Measurements from ENCODE around the gene DHRS2. TPM values are rescaled to one million over a fixed set of nuclear protein-coding genes. Genes with fewer than 3 reads are reported as not detected.

DHRS2 gene
- total and polyA plus RNA-seq, 2 of the 13 experiments (the other 11 are each of a cell fraction or from before 2014, with no cell fraction given), result 1,621 to 3,021 TPM

GRCh38 chr14:23693252-23693775 is 57.1 kb downstream of the DHRS2 start (continued):
- TF ChIP-seq REST (IDR thresholded peaks at IDR 0.05; ENCODE audit: borderline replicate concordance in 1 of 2, low read depth in 1 of 2, low read length in 2 of 2) (no peak), ZNF143 (CRISPR knock-in tag; IDR thresholded peaks at IDR 0.05) (peak; percentile 15; the same call in 1 of the 2 replicates), GTF3A (CRISPR knock-in tag; conservative IDR thresholded peaks at IDR 0.05) (no peak), ZSCAN5A (CRISPR knock-in tag; IDR thresholded peaks at IDR 0.05; ENCODE audit: borderline replicate concordance) (no peak), RELA (CRISPR knock-in tag; IDR thresholded peaks at IDR 0.05) (no peak), ZFY (CRISPR knock-in tag; IDR thresholded peaks at IDR 0.05) (no peak), ZBTB37 (CRISPR knock-in tag; IDR thresholded peaks at IDR 0.05) (no peak), MAZ (IDR thresholded peaks at IDR 0.05; ENCODE audit: borderline replicate concordance, low read depth, low read length) (no peak), MAZ (CRISPR knock-in tag; IDR thresholded peaks at IDR 0.05; ENCODE audit: low read depth) (0 out of 2 replicates have a peak, but pooled peaks have one; percentile 24), ZBTB40 (IDR thresholded peaks at IDR 0.05) (no peak), ZBTB40 (CRISPR knock-in tag; IDR thresholded peaks at IDR 0.05) (0 out of 2 replicates have a peak, but pooled peaks have one; percentile 58), ETV5 (CRISPR knock-in tag; IDR thresholded peaks at IDR 0.05; ENCODE audit: borderline replicate concordance) (no peak), ZNF367 (CRISPR knock-in tag; IDR thresholded peaks at IDR 0.05; ENCODE audit: borderline replicate concordance) (0 out of 2 replicates have a peak, but pooled peaks have one; percentile 19)

Measured in HepG2 (cell line).